Tibial artery (tissue), 4 donors: ENCODE results near the gene ANKRD55.
"Not testable (repeated sequence)": the region's sequence is repeated elsewhere in the genome, so short reads cannot be mapped to it uniquely, and the experiment has no call there.

ENCODE experiments used
- DNase-seq, 2 donors: peaks; one replicate each; pipeline ENCODE4 v3.0.0-alpha.2; 2019
- H3K27ac ChIP-seq, 2 donors: fragments of 200-600 bp; sonication (generic) in 1 of 2; 1 replicate in 1 of 2; 2 replicates in 1 of 2; pipeline ENCODE4 v1.5.1; 2018 to 2019; ENCODE audit warnings: mild to moderate bottlenecking in 1 of 2
- H3K27me3 ChIP-seq, 2 donors: fragments of 200-600 bp; sonication (generic) in 1 of 2; one replicate each; pipeline versions ENCODE4 v1.5.1 to v1.6.0; 2016 to 2019
- H3K36me3 ChIP-seq, 3 donors: fragments of 200-600 bp; sonication (generic) in 2 of 3; one replicate each; pipeline ENCODE4 v1.5.1; 2016 to 2019; ENCODE audit warnings: mild to moderate bottlenecking in 2 of 3
- H3K4me1 ChIP-seq, 4 donors: fragments of 200-600 bp; sonication (generic) in 2 of 4; 1 replicate in 3 of 4; 2 replicates in 1 of 4; pipeline ENCODE4 v1.5.1; 2016 to 2019
- H3K4me3 ChIP-seq, 2 donors: fragments of 200-600 bp; sonication (generic) in 1 of 2; 1 replicate in 1 of 2; 2 replicates in 1 of 2; pipeline ENCODE4 v1.5.1; 2018 to 2019; ENCODE audit warnings: mild to moderate bottlenecking in 2 of 2
- H3K9me3 ChIP-seq, 3 donors: fragments of 200-600 bp; sonication (generic) in 1 of 3; one replicate each; pipeline ENCODE4 v1.5.1; 2016 to 2019
- intact Hi-C: fragments of 100-400 bp; cut with DNase I; formaldehyde crosslinking; loops from one replicate; pipeline ENCODE4 v1.15.0; 2023; ENCODE audit warnings: low total_unique reads
- TF ChIP-seq, protein P1 (sequence below), 2 experiments: fragments of 200-600 bp in 1 of 2; fragments of 450-650 bp in 1 of 2; IDR thresholded peaks; one replicate each; pipeline ENCODE4 v1.5.1; 2017 to 2019; ENCODE audit warnings: antibody characterized with exemption in 2 of 2, mild to moderate bottlenecking in 1 of 2, moderate library complexity in 1 of 2

The ANKRD55 gene

GRCh38 chr5:56088431-56088949 lies 144.6 kb downstream of the ANKRD55 start:
- intact Hi-C loops, result no loop called here
- DNase-seq, result no peak
- TF ChIP-seq, protein P1, sequence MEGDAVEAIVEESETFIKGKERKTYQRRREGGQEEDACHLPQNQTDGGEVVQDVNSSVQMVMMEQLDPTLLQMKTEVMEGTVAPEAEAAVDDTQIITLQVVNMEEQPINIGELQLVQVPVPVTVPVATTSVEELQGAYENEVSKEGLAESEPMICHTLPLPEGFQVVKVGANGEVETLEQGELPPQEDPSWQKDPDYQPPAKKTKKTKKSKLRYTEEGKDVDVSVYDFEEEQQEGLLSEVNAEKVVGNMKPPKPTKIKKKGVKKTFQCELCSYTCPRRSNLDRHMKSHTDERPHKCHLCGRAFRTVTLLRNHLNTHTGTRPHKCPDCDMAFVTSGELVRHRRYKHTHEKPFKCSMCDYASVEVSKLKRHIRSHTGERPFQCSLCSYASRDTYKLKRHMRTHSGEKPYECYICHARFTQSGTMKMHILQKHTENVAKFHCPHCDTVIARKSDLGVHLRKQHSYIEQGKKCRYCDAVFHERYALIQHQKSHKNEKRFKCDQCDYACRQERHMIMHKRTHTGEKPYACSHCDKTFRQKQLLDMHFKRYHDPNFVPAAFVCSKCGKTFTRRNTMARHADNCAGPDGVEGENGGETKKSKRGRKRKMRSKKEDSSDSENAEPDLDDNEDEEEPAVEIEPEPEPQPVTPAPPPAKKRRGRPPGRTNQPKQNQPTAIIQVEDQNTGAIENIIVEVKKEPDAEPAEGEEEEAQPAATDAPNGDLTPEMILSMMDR (IDR thresholded peaks at IDR 0.05), result no peak
- no peaks in the 10 kb centered on the region for H3K36me3 ChIP-seq
- H3K9me3 ChIP-seq, result no peaks in the 10 kb centered on the region
- no peak overlapping the region for H3K4me3 ChIP-seq
- H3K27me3 ChIP-seq, result no peaks in the 10 kb centered on the region
- H3K27ac ChIP-seq, result no peak overlapping the region
- H3K4me1 ChIP-seq, result peaks cover 0 to 10% (median 0%) of the 10 kb centered on the region in 4 donors

DNA sequence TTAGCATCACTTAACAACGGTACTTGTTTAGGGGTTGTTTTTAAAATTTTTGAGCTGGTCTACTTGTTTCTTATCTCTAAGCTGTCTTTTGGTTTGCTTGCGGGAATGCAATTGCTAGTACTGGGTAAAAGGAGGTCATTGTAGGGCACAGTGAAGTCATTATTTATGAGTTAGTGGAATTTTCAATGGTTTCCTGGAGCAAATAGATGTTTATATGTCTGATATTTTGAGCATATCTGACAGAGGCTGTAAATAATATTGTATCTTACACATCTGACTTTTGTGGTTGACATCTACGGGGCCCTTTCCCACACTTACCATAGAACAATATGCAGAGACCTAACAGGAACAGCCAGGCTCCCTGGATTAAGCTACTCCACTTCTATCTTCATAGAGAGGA lies 147.9 kb downstream of the ANKRD55 start:
- H3K36me3 ChIP-seq, result no peaks in the 10 kb centered on the region
- no peak for DNase-seq
- no peaks in the 10 kb centered on the region for H3K9me3 ChIP-seq
- no peak overlapping the region for H3K4me3 ChIP-seq
- H3K4me1 ChIP-seq, result peaks cover 0 to 10% (median 0%) of the 10 kb centered on the region in 4 donors
- H3K27me3 ChIP-seq, result no peaks in the 10 kb centered on the region
- intact Hi-C loops, result no loop called here
- H3K27ac ChIP-seq, result no peak overlapping the region
- TF ChIP-seq, protein P1 (IDR thresholded peaks at IDR 0.05), result no peak

DNA sequence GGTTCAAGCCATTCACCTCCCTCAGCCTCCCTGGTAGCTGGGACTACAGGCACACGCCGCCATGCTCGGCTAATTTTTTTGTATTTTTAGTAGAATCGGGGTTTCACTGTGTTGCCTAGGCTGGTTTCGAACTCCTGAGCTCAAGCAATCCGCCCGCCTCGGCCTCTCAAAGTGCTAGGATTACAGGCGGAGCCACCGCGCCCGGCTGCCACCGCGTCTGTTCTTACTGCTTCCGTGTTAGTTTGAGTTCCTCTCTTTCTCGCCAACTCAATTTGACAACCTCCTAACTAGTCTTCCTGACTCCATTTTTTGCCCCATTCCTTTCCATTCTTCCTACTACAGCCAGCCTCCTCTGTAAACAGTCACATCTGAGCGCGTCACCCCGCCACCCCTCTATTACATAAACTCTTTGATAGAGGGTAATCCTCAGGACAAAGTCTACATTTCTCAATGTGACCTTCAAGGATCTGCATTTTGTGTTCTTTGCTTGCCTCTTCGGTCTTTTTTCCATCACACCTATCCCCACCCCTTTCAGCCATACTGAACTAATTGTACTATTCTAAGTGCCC lies 149.8 kb downstream of the ANKRD55 start:
- H3K36me3 ChIP-seq, result no peaks in the 10 kb centered on the region
- no peak for DNase-seq
- H3K4me1 ChIP-seq, result peaks cover 0 to 6% (median under 1%) of the 10 kb centered on the region in 4 donors
- intact Hi-C loops, result no loop called here
- no peaks in the 10 kb centered on the region for H3K27me3 ChIP-seq
- H3K9me3 ChIP-seq, result no peaks in the 10 kb centered on the region
- H3K4me3 ChIP-seq, result no peak overlapping the region
- no peak overlapping the region for H3K27ac ChIP-seq
- TF ChIP-seq, protein P1 (IDR thresholded peaks at IDR 0.05), result no peak

GRCh38 chr5:56081053-56081642 lies 152.0 kb downstream of the ANKRD55 start:
- peaks cover 0 to 12% (median 0%) of the 10 kb centered on the region in 4 donors for H3K4me1 ChIP-seq

GRCh38 chr5:56080375-56081052 lies 152.6 kb downstream of the ANKRD55 start:
- intact Hi-C loops, result no loop called here

More at GRCh38 chr5:56081053-56081642, 152.0 kb downstream of the ANKRD55 start:
- H3K27ac ChIP-seq, H3K36me3 ChIP-seq, DNase-seq, intact Hi-C loops, H3K4me3 ChIP-seq, H3K27me3 ChIP-seq, H3K9me3 ChIP-seq: not testable (repeated sequence)

DNA sequence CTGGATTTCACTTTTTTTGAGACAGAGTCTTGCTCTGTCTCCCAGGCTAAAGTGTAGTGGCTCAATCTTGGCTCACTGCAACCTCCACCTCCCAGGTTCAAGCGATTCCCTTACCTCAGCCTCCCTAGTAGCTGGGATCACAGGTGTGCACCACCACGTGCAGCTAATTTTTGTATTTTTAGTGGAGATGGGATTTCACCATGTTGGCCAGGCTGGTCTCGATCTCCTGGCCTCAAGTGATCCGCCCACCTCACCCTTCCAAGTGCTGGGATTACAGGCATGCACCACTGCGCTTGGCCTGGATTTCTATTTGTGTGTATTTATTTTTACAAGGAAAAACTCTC lies 154.0 kb downstream of the ANKRD55 start:
- H3K27ac ChIP-seq, H3K27me3 ChIP-seq, DNase-seq, H3K9me3 ChIP-seq, intact Hi-C loops, H3K36me3 ChIP-seq, H3K4me3 ChIP-seq: not testable (repeated sequence)
- peaks cover 0 to 12% (median 0%) of the 10 kb centered on the region in 4 donors for H3K4me1 ChIP-seq

More at GRCh38 chr5:56080375-56081052, 152.6 kb downstream of the ANKRD55 start:
- H3K4me1 ChIP-seq, result peaks cover 0 to 12% (median 0%) of the 10 kb centered on the region in 4 donors
- no peaks in the 10 kb centered on the region for H3K36me3 ChIP-seq
- no peaks in the 10 kb centered on the region for H3K9me3 ChIP-seq
- no peak overlapping the region for H3K4me3 ChIP-seq
- no peak for DNase-seq
- H3K27ac ChIP-seq, result no peak overlapping the region
- TF ChIP-seq, protein P1 (IDR thresholded peaks at IDR 0.05), result no peak
- H3K27me3 ChIP-seq, result no peaks in the 10 kb centered on the region
